HEK293 (cell line): Measurements from ENCODE around the gene PRELID3B.
A peak's percentile ranks its signal among the peaks of the same experiment; 100 is the strongest.

Source experiments
- BCL11B ChIP-seq: fragments of 450-650 bp; formaldehyde crosslinking; IDR thresholded peaks from 2 replicates; pipeline ENCODE4 v1.5.1; 2016; ENCODE audit warnings: low read depth, missing biosample characterization, missing genetic modification characterization
- EGR2 ChIP-seq: fragments of 450-650 bp; formaldehyde crosslinking; IDR thresholded peaks from 2 replicates; pipeline ENCODE4 v1.5.1; 2016; ENCODE audit warnings: low read depth, missing biosample characterization, missing genetic modification characterization
- GLIS1 ChIP-seq: fragments of 450-650 bp; formaldehyde crosslinking; IDR thresholded peaks from 2 replicates; pipeline ENCODE4 v1.5.1; 2016; ENCODE audit warnings: missing biosample characterization, missing genetic modification characterization
- GLIS2 ChIP-seq: fragments of 450-650 bp; formaldehyde crosslinking; IDR thresholded peaks from 2 replicates; pipeline ENCODE4 v1.5.1; 2016; ENCODE audit warnings: missing biosample characterization, missing genetic modification characterization
- HIC1 ChIP-seq: fragments of 450-650 bp; formaldehyde crosslinking; IDR thresholded peaks from 2 replicates; pipeline ENCODE4 v1.5.1; 2016; ENCODE audit warnings: missing biosample characterization, missing genetic modification characterization
- HOXC10 ChIP-seq: sonication (generic); formaldehyde crosslinking; IDR thresholded peaks from 2 replicates; pipeline ENCODE4 v1.8.1; 2023; ENCODE audit warnings: mild to moderate bottlenecking, missing genetic modification reagents
- KLF17 ChIP-seq: fragments of 450-650 bp; formaldehyde crosslinking; IDR thresholded peaks from 2 replicates; pipeline ENCODE4 v1.5.1; 2016; ENCODE audit warnings: missing biosample characterization, missing genetic modification characterization
- KLF8 ChIP-seq: fragments of 450-650 bp; formaldehyde crosslinking; IDR thresholded peaks from 2 replicates; pipeline ENCODE4 v1.5.1; 2016; ENCODE audit warnings: missing biosample characterization, missing genetic modification characterization
- OSR2 ChIP-seq: fragments of 450-650 bp; formaldehyde crosslinking; IDR thresholded peaks from 2 replicates; pipeline ENCODE4 v1.5.1; 2016; ENCODE audit warnings: missing biosample characterization, missing genetic modification characterization
- TSHZ1 ChIP-seq: fragments of 450-650 bp; formaldehyde crosslinking; IDR thresholded peaks from 2 replicates; pipeline ENCODE4 v1.5.1; 2016; ENCODE audit warnings: missing biosample characterization, missing genetic modification characterization, borderline replicate concordance
- YY2 ChIP-seq: fragments of 450-650 bp; formaldehyde crosslinking; IDR thresholded peaks from 2 replicates; pipeline ENCODE4 v1.5.1; 2016; ENCODE audit warnings: missing biosample characterization, missing genetic modification characterization
- ZBTB20 ChIP-seq: fragments of 450-650 bp; formaldehyde crosslinking; IDR thresholded peaks from 2 replicates; pipeline ENCODE4 v1.5.1; 2016; ENCODE audit warnings: missing biosample characterization, missing genetic modification characterization
- ZBTB26 ChIP-seq: fragments of 450-650 bp; formaldehyde crosslinking; optimal IDR thresholded peaks from 2 replicates; pipeline ENCODE3; 2016; ENCODE audit warnings: missing biosample characterization, mild to moderate bottlenecking, missing genetic modification characterization
- ZEB2 ChIP-seq: fragments of 450-650 bp; formaldehyde crosslinking; IDR thresholded peaks from 2 replicates; pipeline ENCODE4 v1.5.1; 2016; ENCODE audit warnings: missing biosample characterization, missing genetic modification characterization
- ZFHX2 ChIP-seq: fragments of 450-650 bp; formaldehyde crosslinking; conservative IDR thresholded peaks from 2 replicates; pipeline ENCODE4 v1.5.1; 2016; ENCODE audit warnings: missing biosample characterization, missing genetic modification characterization
- ZNF112 ChIP-seq: fragments of 450-650 bp; formaldehyde crosslinking; IDR thresholded peaks from 2 replicates; pipeline ENCODE4 v1.5.0; 2017; ENCODE audit warnings: missing biosample characterization, missing genetic modification characterization
- ZNF24 ChIP-seq: fragments of 450-650 bp; formaldehyde crosslinking; IDR thresholded peaks from 2 replicates; pipeline ENCODE4 v1.5.1; 2016; ENCODE audit warnings: missing biosample characterization, missing genetic modification characterization
- ZNF280D ChIP-seq: fragments of 450-650 bp; formaldehyde crosslinking; IDR thresholded peaks from 2 replicates; pipeline ENCODE4 v1.5.1; 2016; ENCODE audit warnings: missing biosample characterization, missing genetic modification characterization
- ZNF394 ChIP-seq: fragments of 450-650 bp; formaldehyde crosslinking; IDR thresholded peaks from 2 replicates; pipeline ENCODE4 v1.5.1; 2016; ENCODE audit warnings: missing biosample characterization, missing genetic modification characterization, mild to moderate bottlenecking, moderate library complexity, borderline replicate concordance
- ZNF521 ChIP-seq: fragments of 450-650 bp; formaldehyde crosslinking; IDR thresholded peaks from 2 replicates; pipeline ENCODE4 v1.5.1; 2017; ENCODE audit warnings: missing biosample characterization, mild to moderate bottlenecking, missing genetic modification characterization
- ZNF610 ChIP-seq: fragments of 450-650 bp; formaldehyde crosslinking; IDR thresholded peaks from 2 replicates; pipeline ENCODE4 v1.5.1; 2016; ENCODE audit warnings: missing biosample characterization, missing genetic modification characterization, borderline replicate concordance
- ZNF658 ChIP-seq: fragments of 450-650 bp; formaldehyde crosslinking; IDR thresholded peaks from 2 replicates; pipeline ENCODE4; 2016; ENCODE audit warnings: missing biosample characterization, missing genetic modification characterization
- ZNF660 ChIP-seq: fragments of 450-650 bp; IDR thresholded peaks from 2 replicates; pipeline ENCODE4 v1.5.1; 2018; ENCODE audit warnings: missing biosample characterization, mild to moderate bottlenecking, missing genetic modification characterization
- ZNF692 ChIP-seq: fragments of 450-650 bp; formaldehyde crosslinking; IDR thresholded peaks from 2 replicates; pipeline ENCODE4 v1.5.1; 2016; ENCODE audit warnings: missing biosample characterization, missing genetic modification characterization
- ZNF792 ChIP-seq: fragments of 450-650 bp; formaldehyde crosslinking; IDR thresholded peaks from 2 replicates; pipeline ENCODE4 v1.5.1; 2016; ENCODE audit warnings: missing biosample characterization, missing genetic modification characterization
- ZNF843 ChIP-seq: fragments of 450-650 bp; formaldehyde crosslinking; IDR thresholded peaks from 2 replicates; pipeline ENCODE4 v1.5.1; 2016; ENCODE audit warnings: missing biosample characterization, missing genetic modification characterization
- ZXDB ChIP-seq: fragments of 450-650 bp; formaldehyde crosslinking; IDR thresholded peaks from 2 replicates; pipeline ENCODE4 v1.5.1; 2016; ENCODE audit warnings: missing biosample characterization, missing genetic modification characterization

The PRELID3B gene

GRCh38 chr20:59032023-59032712 is 10.4 kb downstream of the PRELID3B start, which contains the start of gene ATP5F1E (continued):
- TF ChIP-seq KLF17 (tag by site-specific recombination) (peak; percentile 17; the same call in 1 of the 2 replicates), ZNF610 (peak; percentile 27; the same call in 1 of the 2 replicates), ZEB2 (no peak; the same call in none of the 2 replicates), ZNF658 (tag by site-specific recombination) (no peak), ZXDB (tag by site-specific recombination) (peak; percentile 100), YY2 (tag by site-specific recombination) (peak; percentile 85), ZNF843 (tag by site-specific recombination) (peak; percentile 27; the same call in 1 of the 2 replicates), KLF8 (peak; percentile 60), ZNF660 (tag by site-specific recombination) (0 out of 2 replicates have a peak, but pooled peaks have one; percentile 43), ZNF692 (tag by site-specific recombination) (0 out of 2 replicates have a peak, but pooled peaks have one; percentile 43), EGR2 (0 out of 2 replicates have a peak, but pooled peaks have one; percentile 10), ZNF280D (tag by site-specific recombination) (no peak), GLIS1 (0 out of 2 replicates have a peak, but pooled peaks have one; percentile 32), HIC1 (tag by site-specific recombination) (peak; percentile 57; the same call in 1 of the 2 replicates), BCL11B (no peak), GLIS2 (tag by site-specific recombination) (peak; percentile 75; the same call in 1 of the 2 replicates), HOXC10 (CRISPR knock-in tag) (no peak), ZNF792 (tag by site-specific recombination) (no peak), ZNF112 (tag by site-specific recombination) (no peak), OSR2 (tag by site-specific recombination) (peak; percentile 42), ZFHX2 (tag by site-specific recombination) (0 out of 2 replicates have a peak, but pooled peaks have one; percentile 42), ZNF521 (tag by site-specific recombination) (no peak), ZNF394 (tag by site-specific recombination) (peak; percentile 21; the same call in 1 of the 2 replicates), ZBTB20 (tag by site-specific recombination) (peak; percentile 51; the same call in 1 of the 2 replicates), TSHZ1 (tag by site-specific recombination) (no peak), ZBTB26 (tag by site-specific recombination) (peak; percentile 95), ZNF24 (tag by site-specific recombination) (no peak)
